IMR-90 (cell line): Measurements from ENCODE around the gene TMEM131L. TPM values are rescaled to one million over a fixed set of nuclear protein-coding genes. Genes with fewer than 3 reads are reported as not detected.
A peak's percentile ranks its signal among the peaks of the same experiment; 100 is the strongest.

ENCODE experiments used
- ATAC-seq: fragments of 200-7000 bp; cut with Tn5 transposase; 2 replicates; pipeline ENCODE4 v1.9.1; 2020; ENCODE audit warnings: low read depth, mild to moderate bottlenecking, moderate library complexity
- BruUV-seq: library from RNA; stranded (reverse); fragments of 400-500 nt; replicated peaks from 2 replicates; lab custom pipeline; 2021; lab: Mats Ljungman, UMichigan
- CTCF ChIA-PET: fragments of 300-600 bp; formaldehyde crosslinking; extraction: SDS; loops from one replicate; lab custom pipeline; 2021; ENCODE audit warnings: antibody characterized with exemption; lab: Yijun Ruan, JAX
- POLR2A ChIA-PET: fragments of 300-600 bp; sonication (Branson Sonifier 250); formaldehyde crosslinking; loops from one replicate; lab custom pipeline; 2022; ENCODE audit warnings: antibody characterized with exemption; ENCODE audit not compliant: unreplicated experiment; lab: Charles Lee
- DNase-seq: peaks from one replicate; pipeline ENCODE4 v3.0.0; 2013
- H2AFZ ChIP-seq: replicated peaks from 2 replicates; pipeline ENCODE3; 2013; ENCODE audit warnings: low read length, mild to moderate bottlenecking; ENCODE audit not compliant: poor library complexity
- H2AK5ac ChIP-seq: 2 replicates; pipeline ENCODE4 v1.6.1; 2013; ENCODE audit warnings: low read depth, low read length, inconsistent platforms
- H2AK9ac ChIP-seq: replicated peaks from 2 replicates; pipeline ENCODE3; 2013; ENCODE audit warnings: mild to moderate bottlenecking, low read depth, low read length, moderate library complexity; ENCODE audit not compliant: poor library complexity
- H2BK120ac ChIP-seq: 2 replicates; pipeline ENCODE4 v1.6.1; 2013; ENCODE audit warnings: low read depth, low read length, inconsistent platforms
- H2BK15ac ChIP-seq: 3 replicates; pipeline ENCODE4 v1.6.1; 2013; ENCODE audit warnings: low read depth, low read length, inconsistent platforms
- H2BK20ac ChIP-seq: 2 replicates; pipeline ENCODE4 v1.6.1; 2013; ENCODE audit warnings: low read depth, mild to moderate bottlenecking, inconsistent platforms, low read length, moderate library complexity
- H2BK5ac ChIP-seq: 2 replicates; pipeline ENCODE4 v1.6.1; 2013; ENCODE audit warnings: mild to moderate bottlenecking, low read depth, low read length, inconsistent platforms; ENCODE audit not compliant: poor library complexity, severe bottlenecking
- H3K14ac ChIP-seq: replicated peaks from 2 replicates; pipeline ENCODE4 v1.6.1; 2013; ENCODE audit warnings: low read depth, low read length, inconsistent platforms
- H3K18ac ChIP-seq: 2 replicates; pipeline ENCODE4 v1.6.1; 2013; ENCODE audit warnings: low read depth, low read length, control low read depth
- H3K23ac ChIP-seq: 2 replicates; pipeline ENCODE4 v1.6.1; 2013; ENCODE audit warnings: low read depth, low read length, inconsistent platforms
- H3K27ac ChIP-seq: 2 replicates; pipeline ENCODE4 v1.5.1; 2013; ENCODE audit warnings: mild to moderate bottlenecking, control low read depth, low read length; ENCODE audit not compliant: insufficient read depth
- H3K27me3 ChIP-seq: 2 replicates; pipeline ENCODE4 v1.6.1; 2013; ENCODE audit warnings: low read length; ENCODE audit not compliant: control insufficient read depth, insufficient read depth
- H3K36me3 ChIP-seq: 2 replicates; pipeline ENCODE4 v1.6.1; 2013; ENCODE audit warnings: low read length, mixed read lengths; ENCODE audit not compliant: control insufficient read depth, insufficient read depth
- H3K4ac ChIP-seq: 2 replicates; pipeline ENCODE4 v1.6.1; 2013; ENCODE audit warnings: low read depth, low read length, inconsistent platforms
- H3K4me1 ChIP-seq: 2 replicates; pipeline ENCODE4 v1.6.1; 2013; ENCODE audit warnings: low read length, mixed read lengths; ENCODE audit not compliant: control insufficient read depth, insufficient read depth
- H3K4me2 ChIP-seq: 2 replicates; pipeline ENCODE4 v1.6.1; 2013; ENCODE audit warnings: low read depth, mild to moderate bottlenecking, control low read depth, low read length, moderate library complexity
- H3K4me3 ChIP-seq: 2 replicates; pipeline ENCODE4 v1.5.1; 2013; ENCODE audit warnings: low read depth, mild to moderate bottlenecking, control low read depth, low read length, moderate library complexity; ENCODE audit not compliant: insufficient read depth
- H3K56ac ChIP-seq: 2 replicates; pipeline ENCODE4 v1.6.1; 2013; ENCODE audit warnings: low read length, inconsistent platforms; ENCODE audit not compliant: insufficient read depth; ENCODE audit errors: extremely low read depth
- H3K79me1 ChIP-seq, 2 experiments: 2 replicates each; pipeline ENCODE4 v1.6.1; 2013; ENCODE audit warnings: low read length in 2 of 2, inconsistent platforms in 1 of 2, low read depth in 1 of 2
- H3K9ac ChIP-seq: 2 replicates; pipeline ENCODE4 v1.6.1; 2013; ENCODE audit warnings: low read depth, low read length, control low read depth
- H3K9me1 ChIP-seq: 2 replicates; pipeline ENCODE4 v1.6.1; 2013; ENCODE audit warnings: low read length, inconsistent platforms; ENCODE audit not compliant: insufficient read depth
- H3K9me3 ChIP-seq: 2 replicates; pipeline ENCODE4 v1.6.1; 2013; ENCODE audit warnings: low read length; ENCODE audit not compliant: control insufficient read depth, insufficient read depth
- H4K20me1 ChIP-seq: 2 replicates; pipeline ENCODE4 v1.6.1; 2013; ENCODE audit warnings: low read length, inconsistent platforms; ENCODE audit not compliant: insufficient read depth
- H4K5ac ChIP-seq: 2 replicates; pipeline ENCODE4 v1.6.1; 2013; ENCODE audit warnings: mild to moderate bottlenecking, low read depth, low read length, control low read depth
- H4K8ac ChIP-seq, 2 experiments: 2 replicates each; pipeline ENCODE4 v1.6.1; 2013; ENCODE audit warnings: low read depth in 2 of 2, low read length in 2 of 2, control low read depth in 1 of 2, inconsistent platforms in 1 of 2
- H4K91ac ChIP-seq: 2 replicates; pipeline ENCODE4 v1.6.1; 2013; ENCODE audit warnings: low read depth, low read length, inconsistent platforms; ENCODE audit not compliant: insufficient read depth
- CEBPB ChIP-seq: IDR thresholded peaks from 2 replicates; pipeline ENCODE4 v1.6.1; 2012; ENCODE audit warnings: low read depth, low read length, improper control_type of control experiment
- ELK1 ChIP-seq: fragments of 150-350 bp; IDR thresholded peaks from 2 replicates; pipeline ENCODE4 v1.6.1; 2016; ENCODE audit warnings: low read depth, mild to moderate bottlenecking, low read length, moderate library complexity, borderline replicate concordance
- NFE2L2 ChIP-seq: fragments of 150-350 bp; IDR thresholded peaks from 2 replicates; pipeline ENCODE4 v1.6.1; 2016; ENCODE audit warnings: low read depth, mild to moderate bottlenecking, low read length
- RCOR1 ChIP-seq: IDR thresholded peaks from 2 replicates; pipeline ENCODE4 v1.6.1; 2012; ENCODE audit warnings: mild to moderate bottlenecking, low read length, improper control_type of control experiment; ENCODE audit not compliant: insufficient replicate concordance
- RFX5 ChIP-seq: IDR thresholded peaks from 2 replicates; pipeline ENCODE4 v1.8.0; 2012; ENCODE audit warnings: low read depth, mild to moderate bottlenecking, low read length, moderate library complexity
- WGBS, 2 experiments: methylation state at CpG; one replicate each; pipeline versions ENCODE4 v1.1.5 to v1.1.7; 2013; ENCODE audit warnings: missing lambda C conversion rate in 2 of 2; ENCODE audit not compliant: insufficient read length in 1 of 2; ENCODE audit errors: extremely low coverage in 2 of 2; 5-methylcytosine and 5-hydroxymethylcytosine counted together
- dilution Hi-C: fragments of 300-500 bp; cut with HindIII; formaldehyde crosslinking; loops from one replicate; pipeline ENCODE4 v1.14.3; 2018; ENCODE audit warnings: low sequenced_read_pairs; ENCODE audit not compliant: unreplicated experiment
- in situ Hi-C: fragments of 300-500 bp; cut with MboI; formaldehyde crosslinking; loops from 3 replicates; pipeline ENCODE4 v1.14.3; 2019; ENCODE audit warnings: low sequenced_read_pairs, inconsistent platforms, mixed read lengths
- intact Hi-C: fragments of 100-400 bp; cut with micrococcal nuclease; formaldehyde crosslinking; loops from 2 replicates; pipeline ENCODE4 v1.10.0; 2022
- polyA plus RNA-seq, 3 experiments: library from polyadenylated mRNA; depleted of rRNA; stranded (reverse); fragments of >200 nt; gene quantifications; 2 replicates each; pipeline ENCODE4 v1.2.3, GENCODE V29; 2012; ENCODE audit warnings: low replicate concordance in 1 of 3
- total RNA-seq: library from RNA; depleted of rRNA; stranded (reverse); fragments of >200 nt; gene quantifications from 2 replicates; pipeline ENCODE4 v1.2.3, GENCODE V29; 2012

Gene TMEM131L
- total and polyA plus RNA-seq, 2 of the 4 experiments (the other 2 are of a cell fraction) = 8.4 to 23.8 TPM

- Histone ChIP-seq H4K5ac (no peak overlapping the region), H3K4me3 (no peak overlapping the region), H3K4me1 (peaks cover 7% of the 10 kb centered on the region; the same call in 1 of the 2 replicates), H3K23ac (no peak overlapping the region), H4K8ac (no peak overlapping the region), H3K14ac (no peak overlapping the region), H2AK5ac (no peak overlapping the region), H4K20me1 (no peaks in the 10 kb centered on the region; the same call in 1 of the 2 replicates), H2AK9ac (no peak overlapping the region), H3K9me1 (peaks cover 4% of the 10 kb centered on the region; the same call in 1 of the 2 replicates), H3K9ac (no peak overlapping the region), H4K91ac (no peak overlapping the region), H3K27ac (no peak overlapping the region), H3K27me3 (no peaks in the 10 kb centered on the region), H3K36me3 (no peaks in the 10 kb centered on the region), H2BK20ac (no peak overlapping the region), H2BK5ac (no peak overlapping the region), H3K56ac (no peak overlapping the region), H2BK15ac (no peak overlapping the region), H3K18ac (no peak overlapping the region), H3K4me2 (no peak overlapping the region), H3K79me1 (peaks cover 9 to 10% of the 10 kb centered on the region in 2 experiments; a peak in 1 of 4 replicates), H2AFZ (no peak overlapping the region), H3K9me3 (no peaks in the 10 kb centered on the region), H3K4ac (no peak overlapping the region), H2BK120ac (no peak overlapping the region)
- no peak for DNase-seq
- no peak for ATAC-seq
- WGBS, 2 experiments = no CpG with 5 or more reads among the region's 15 CpGs
- POLR2A ChIA-PET = interaction anchor here (0.6 kb wide), 1 partner anchor 280 kb away, joined by 3 read pairs; no protein-coding TSS in a partner anchor
- dilution Hi-C loops (no loop called here), intact Hi-C loops (loop anchor here (1.0 kb wide), 1 partner anchor 41 kb away; no protein-coding TSS in a partner anchor), in situ Hi-C loops (no loop called here)
- CTCF ChIA-PET = interaction anchor here (0.6 to 1.2 kb wide), 2 partner anchors 26 to 48 kb away, joined by 4 to 5 read pairs; no protein-coding TSS in a partner anchor
- BruUV-seq = no TSS peak
- TF ChIP-seq CEBPB (peak; percentile 58), RCOR1 (no peak), NFE2L2 (no peak), RFX5 (no peak), ELK1 (no peak)
Observed at GRCh38 chr4:153514688-153515426, 48.7 kb downstream of the TMEM131L start.
